SW 1271 (cell line): Measurements from ENCODE around the gene MIXL1.
"Not testable (repeated sequence)": the region's sequence is repeated elsewhere in the genome, so short reads cannot be mapped to it uniquely, and the experiment has no call there.

Experiments used
- DNase-seq, 2 experiments: peaks; one replicate each; lab custom pipeline; 2025; lab: John Stamatoyannopoulos, UW

MIXL1 gene

GRCh38 chr1:226223157-226223785, at the start of gene MIXL1:
Gene MIXL1, plus strand, starts transcription at chr1:226223664. Its CDS starts 18 bp downstream, at chr1:226223682.
- no peak for DNase-seq

- no peak for DNase-seq
These were observed 46.6 kb upstream of the MIXL1 start for GRCh38 chr1:226176870-226177269.

GRCh38 chr1:226181996-226182714, 41.3 kb upstream of the MIXL1 start:
- peak in 1 of 2 experiments; percentile 15 for DNase-seq

- no peak for DNase-seq
These were observed 38.1 kb upstream of the MIXL1 start for GRCh38 chr1:226185141-226186036.

- peak; percentile 31 to 74 for DNase-seq
These were observed 37.1 kb upstream of the MIXL1 start, which contains the start of gene ACBD3 for GRCh38 chr1:226186124-226187018. Gene ACBD3, minus strand, starts transcription at chr1:226186741. Its CDS starts 66 bp downstream, at chr1:226186675.

- DNase-seq: no peak
These were observed 36.5 kb upstream of the MIXL1 start for GRCh38 chr1:226187019-226187322.

- DNase-seq: no peak
These were observed 36.1 kb upstream of the MIXL1 start for GRCh38 chr1:226187380-226187779.

- DNase-seq: no peak
These were observed 28.3 kb upstream of the MIXL1 start for GRCh38 chr1:226195144-226195543.

GRCh38 chr1:226199971-226200370, 23.5 kb upstream of the MIXL1 start:
- DNase-seq: no peak

GRCh38 chr1:226201029-226201593, 22.4 kb upstream of the MIXL1 start:
- DNase-seq: no peak

- DNase-seq: no peak
These were observed 21.2 kb upstream of the MIXL1 start for GRCh38 chr1:226202246-226202645.

- DNase-seq: not testable (repeated sequence)
These were observed 20.8 kb upstream of the MIXL1 start for GRCh38 chr1:226202666-226203065.

GRCh38 chr1:226203240-226203639, 20.2 kb upstream of the MIXL1 start:
- DNase-seq: no peak

GRCh38 chr1:226203655-226204054, 19.8 kb upstream of the MIXL1 start:
- DNase-seq: no peak

GRCh38 chr1:226204198-226204597, 19.3 kb upstream of the MIXL1 start:
- no peak for DNase-seq

GRCh38 chr1:226207048-226207447, 16.4 kb upstream of the MIXL1 start:
- DNase-seq: no peak

GRCh38 chr1:226209307-226210059, 14.0 kb upstream of the MIXL1 start:
- no peak for DNase-seq

- no peak for DNase-seq
These were observed 12.8 kb upstream of the MIXL1 start for GRCh38 chr1:226210571-226211176.

GRCh38 chr1:226211181-226211821, 12.2 kb upstream of the MIXL1 start:
- no peak for DNase-seq

GRCh38 chr1:226212545-226212944, 10.9 kb upstream of the MIXL1 start:
- DNase-seq: no peak
